ENCODE measurements around the gene KCNH5. TPM values are rescaled to one million over a fixed set of nuclear protein-coding genes. Genes with fewer than 3 reads are reported as not detected.

KCNH5 gene
- total RNA-seq, 2 experiments from 2014 or later: not detected

GRCh38 chr14:62956413-62956812 is 88.8 kb downstream of the KCNH5 start:
- ATAC-seq (no peak), DNase-seq (no peak)
- Mint-ChIP-seq H3K27ac (no peak overlapping the region), H3K4me3 (no peak overlapping the region), H3K9me3 (ENCODE audit: low read depth) (no peaks in the 10 kb centered on the region), H3K36me3 (no peaks in the 10 kb centered on the region), H3K4me1 (no peaks in the 10 kb centered on the region), H3K27me3 (no peaks in the 10 kb centered on the region)
- CTCF ChIA-PET: no interaction called here

GRCh38 chr14:62954165-62954564 is 91.1 kb downstream of the KCNH5 start:
- Mint-ChIP-seq H3K36me3 (no peaks in the 10 kb centered on the region), H3K27ac (no peak overlapping the region), H3K4me1 (no peaks in the 10 kb centered on the region), H3K4me3 (no peak overlapping the region), H3K27me3 (no peaks in the 10 kb centered on the region), H3K9me3 (ENCODE audit: low read depth) (peaks cover 1% of the 10 kb centered on the region)
- DNase-seq (no peak), ATAC-seq (no peak)
- CTCF ChIA-PET: no interaction called here

DNA sequence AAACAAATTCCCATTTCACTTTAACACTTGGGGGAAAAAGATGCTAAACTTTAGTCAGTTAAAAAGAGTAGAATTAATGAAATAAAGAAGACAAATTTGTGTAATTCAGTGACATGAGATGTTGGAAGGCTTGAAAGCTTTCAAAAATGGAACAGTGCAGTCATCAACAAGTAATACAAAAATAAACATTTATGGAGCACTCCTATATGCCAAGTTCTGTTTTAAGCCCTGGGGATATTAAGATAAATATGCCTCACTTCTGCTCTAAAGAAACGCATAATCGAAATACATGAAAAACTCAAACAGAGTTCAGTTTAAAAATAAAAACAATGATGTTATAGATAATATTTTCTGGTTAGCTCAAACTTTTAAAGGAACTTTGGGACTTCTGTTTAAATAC is 93.0 kb downstream of the KCNH5 start:
- Mint-ChIP-seq H3K4me3 (no peak overlapping the region), H3K27ac (no peak overlapping the region), H3K4me1 (no peaks in the 10 kb centered on the region), H3K36me3 (no peaks in the 10 kb centered on the region), H3K9me3 (ENCODE audit: low read depth) (peaks cover 1% of the 10 kb centered on the region), H3K27me3 (no peaks in the 10 kb centered on the region)
- no peak for DNase-seq
- no peak for ATAC-seq
- CTCF ChIA-PET: no interaction called here

DNA sequence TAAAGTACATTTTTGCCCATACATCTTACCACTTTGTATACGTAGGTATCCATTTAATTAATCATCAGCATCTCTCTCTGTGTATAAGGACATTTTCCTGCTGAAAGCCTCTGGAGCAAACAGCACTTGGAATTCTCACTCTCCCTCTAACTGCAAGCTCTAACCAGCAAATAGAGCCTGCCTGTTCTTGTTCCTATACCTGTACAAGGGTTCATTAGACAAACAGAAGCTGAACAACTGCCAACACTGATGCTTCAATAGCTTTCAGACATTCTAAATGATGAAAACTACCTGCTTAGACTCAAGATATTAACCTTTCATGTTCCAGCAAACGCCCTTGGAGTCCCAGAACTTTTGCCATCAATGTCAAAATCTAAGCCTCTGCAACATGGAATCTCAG is 98.0 kb downstream of the KCNH5 start:
- Mint-ChIP-seq H3K36me3 (no peaks in the 10 kb centered on the region), H3K27me3 (no peaks in the 10 kb centered on the region), H3K4me1 (no peaks in the 10 kb centered on the region), H3K4me3 (no peak overlapping the region), H3K27ac (no peak overlapping the region), H3K9me3 (ENCODE audit: low read depth) (peaks cover 1% of the 10 kb centered on the region)
- CTCF ChIA-PET: no interaction called here
- no peak for ATAC-seq
- no peak for DNase-seq

DNA sequence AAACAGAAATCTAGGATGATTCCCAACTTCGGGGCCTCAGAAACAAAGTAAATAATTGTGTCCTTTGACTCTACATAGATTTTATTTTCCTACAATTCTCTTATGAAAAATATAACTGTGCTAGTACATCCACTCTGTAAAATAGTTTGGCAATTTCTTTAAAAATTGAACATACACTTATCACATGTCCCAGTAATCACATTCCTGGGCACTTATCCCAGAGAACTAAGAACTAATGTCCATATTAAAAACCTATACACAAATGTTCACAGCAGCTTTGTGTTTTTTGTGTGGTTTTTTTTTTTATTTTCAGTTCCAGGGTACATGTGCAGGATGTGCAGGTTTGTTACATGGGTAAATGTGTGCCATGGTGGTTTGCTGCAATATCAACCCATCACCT is 99.0 kb downstream of the KCNH5 start:
- CTCF ChIA-PET: no interaction called here
- Mint-ChIP-seq H3K27ac (no peak overlapping the region), H3K36me3 (no peaks in the 10 kb centered on the region), H3K27me3 (no peaks in the 10 kb centered on the region), H3K4me1 (no peaks in the 10 kb centered on the region), H3K9me3 (ENCODE audit: low read depth) (peaks cover 1% of the 10 kb centered on the region), H3K4me3 (no peak overlapping the region)
- ATAC-seq (no peak), DNase-seq (no peak)

GRCh38 chr14:62943202-62943601 is 102.1 kb downstream of the KCNH5 start:
- no peak for ATAC-seq
- no peaks in the 10 kb centered on the region for H3K27me3 Mint-ChIP-seq
- no peak overlapping the region for H3K27ac Mint-ChIP-seq
- no peak overlapping the region for H3K4me3 Mint-ChIP-seq
- DNase-seq: no peak
- no peaks in the 10 kb centered on the region for H3K4me1 Mint-ChIP-seq
- no peaks in the 10 kb centered on the region for H3K36me3 Mint-ChIP-seq
- no peaks in the 10 kb centered on the region for H3K9me3 Mint-ChIP-seq (ENCODE audit: low read depth)
- CTCF ChIA-PET: no interaction called here

DNA sequence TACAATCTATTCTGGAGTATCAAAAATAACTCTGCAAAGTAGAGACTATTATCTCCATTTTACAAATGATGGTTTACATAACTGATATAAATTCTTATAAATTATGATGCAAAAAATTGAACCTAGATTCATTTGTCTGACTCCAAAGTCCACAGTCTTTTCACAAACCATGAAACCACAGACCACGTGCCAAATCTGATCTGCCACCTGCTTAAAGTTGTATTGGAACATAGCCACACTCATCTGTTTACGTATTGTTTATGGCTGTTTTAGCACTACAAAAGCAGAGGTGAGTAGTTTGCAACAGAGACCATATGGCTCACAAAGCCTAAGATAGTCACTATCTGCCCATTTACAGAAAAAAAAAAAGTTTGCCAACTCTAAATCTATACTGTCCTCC is 105.3 kb downstream of the KCNH5 start:
- Mint-ChIP-seq H3K27ac (no peak overlapping the region), H3K4me3 (no peak overlapping the region), H3K4me1 (no peaks in the 10 kb centered on the region), H3K9me3 (ENCODE audit: low read depth) (no peaks in the 10 kb centered on the region), H3K36me3 (no peaks in the 10 kb centered on the region), H3K27me3 (no peaks in the 10 kb centered on the region)
- DNase-seq: no peak
- no peak for ATAC-seq
- CTCF ChIA-PET: no interaction called here

GRCh38 chr14:62938778-62939177 is 106.5 kb downstream of the KCNH5 start:
- Mint-ChIP-seq H3K4me1 (no peaks in the 10 kb centered on the region), H3K4me3 (no peak overlapping the region), H3K27ac (no peak overlapping the region), H3K27me3 (no peaks in the 10 kb centered on the region), H3K9me3 (ENCODE audit: low read depth) (no peaks in the 10 kb centered on the region), H3K36me3 (no peaks in the 10 kb centered on the region)
- DNase-seq (no peak), ATAC-seq (no peak)
- CTCF ChIA-PET: no interaction called here

GRCh38 chr14:62934439-62934838 is 110.8 kb downstream of the KCNH5 start:
- no peaks in the 10 kb centered on the region for H3K9me3 Mint-ChIP-seq (ENCODE audit: low read depth)
- CTCF ChIA-PET: no interaction called here
- H3K36me3 Mint-ChIP-seq: no peaks in the 10 kb centered on the region
- H3K4me3 Mint-ChIP-seq: no peak overlapping the region
- H3K27ac Mint-ChIP-seq: no peak overlapping the region
- DNase-seq (no peak), ATAC-seq (no peak)
- H3K4me1 Mint-ChIP-seq: no peaks in the 10 kb centered on the region
- H3K27me3 Mint-ChIP-seq: no peaks in the 10 kb centered on the region

- H3K4me3 Mint-ChIP-seq: no peak overlapping the region
- H3K27ac Mint-ChIP-seq: no peak overlapping the region
- peaks cover 2% of the 10 kb centered on the region for H3K9me3 Mint-ChIP-seq (ENCODE audit: low read depth)
- no peaks in the 10 kb centered on the region for H3K4me1 Mint-ChIP-seq
- CTCF ChIA-PET: no interaction called here
- no peaks in the 10 kb centered on the region for H3K27me3 Mint-ChIP-seq
- ATAC-seq: no peak
- no peaks in the 10 kb centered on the region for H3K36me3 Mint-ChIP-seq
- DNase-seq: no peak
These were observed 123.8 kb downstream of the KCNH5 start for GRCh38 chr14:62921466-62921865.

DNA sequence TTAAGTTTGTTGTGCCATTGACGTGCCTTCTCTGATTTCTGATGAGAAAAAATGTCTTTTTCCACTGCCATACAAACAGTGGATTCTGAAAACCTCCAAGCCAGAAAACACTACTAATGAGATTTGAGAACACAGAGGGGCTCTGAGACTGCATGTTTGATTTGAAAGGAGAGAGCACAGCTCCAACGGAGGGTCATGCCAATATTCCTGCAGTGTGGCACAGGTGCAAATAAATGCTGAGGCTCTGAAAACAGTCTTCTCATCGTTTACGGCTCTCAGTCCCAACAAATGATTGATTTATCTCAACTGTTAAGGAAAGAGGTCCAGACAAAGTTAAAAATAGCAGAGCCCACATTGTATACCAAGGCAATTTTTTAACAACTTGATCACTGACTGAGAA is 128.7 kb downstream of the KCNH5 start:
- Mint-ChIP-seq H3K9me3 (ENCODE audit: low read depth) (no peaks in the 10 kb centered on the region), H3K4me3 (no peak overlapping the region), H3K27me3 (no peaks in the 10 kb centered on the region), H3K36me3 (no peaks in the 10 kb centered on the region), H3K27ac (no peak overlapping the region), H3K4me1 (no peaks in the 10 kb centered on the region)
- CTCF ChIA-PET: interaction anchor here (1.1 kb wide), 1 partner anchor 8 kb away, joined by 3 read pairs; no protein-coding TSS in a partner anchor
- ATAC-seq (no peak), DNase-seq (no peak)

DNA sequence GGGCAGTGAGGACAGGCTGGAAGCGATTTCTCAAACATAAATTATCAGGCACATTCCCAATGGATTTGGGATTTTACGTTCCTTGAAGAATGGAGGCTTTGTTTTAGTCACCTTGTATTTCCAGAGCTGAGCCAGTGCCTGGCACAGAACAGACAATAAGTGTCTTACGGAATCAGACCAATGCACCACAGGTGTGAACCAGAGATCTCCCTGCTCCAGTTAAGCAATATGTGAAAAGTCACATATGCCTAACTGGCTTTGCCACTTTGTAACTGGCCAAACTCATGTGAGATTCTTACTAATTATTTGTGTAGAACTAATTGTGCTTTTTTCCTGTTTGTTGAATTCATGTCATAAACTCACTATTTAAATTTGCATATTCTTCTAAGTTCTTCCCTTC is 130.4 kb downstream of the KCNH5 start:
- H3K27me3 Mint-ChIP-seq: no peaks in the 10 kb centered on the region
- no peaks in the 10 kb centered on the region for H3K36me3 Mint-ChIP-seq
- H3K4me1 Mint-ChIP-seq: no peaks in the 10 kb centered on the region
- H3K27ac Mint-ChIP-seq: no peak overlapping the region
- DNase-seq (no peak), ATAC-seq (no peak)
- H3K4me3 Mint-ChIP-seq: no peak overlapping the region
- CTCF ChIA-PET: no interaction called here
- H3K9me3 Mint-ChIP-seq (ENCODE audit: low read depth): no peaks in the 10 kb centered on the region

DNA sequence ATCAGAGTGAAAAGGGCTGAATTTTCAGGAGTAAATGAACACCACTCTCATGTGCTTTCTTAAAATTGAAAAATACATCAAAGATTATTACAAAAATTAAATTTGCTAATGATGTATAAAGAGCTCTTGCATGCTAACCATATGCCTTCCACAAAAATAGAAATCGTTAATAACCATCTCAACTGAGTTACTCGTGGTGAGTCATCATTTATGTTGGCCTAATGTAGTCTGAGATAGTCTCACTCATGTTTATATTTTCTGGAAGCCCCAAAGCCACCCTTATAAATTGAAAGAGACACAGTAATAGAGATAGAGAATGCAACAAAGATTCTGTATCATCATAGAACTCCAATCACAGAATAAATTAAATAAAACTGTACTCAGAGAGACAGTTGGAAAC is 131.2 kb downstream of the KCNH5 start:
- no peaks in the 10 kb centered on the region for H3K4me1 Mint-ChIP-seq
- no peak for ATAC-seq
- H3K27ac Mint-ChIP-seq: no peak overlapping the region
- H3K9me3 Mint-ChIP-seq (ENCODE audit: low read depth): no peaks in the 10 kb centered on the region
- CTCF ChIA-PET: no interaction called here
- H3K27me3 Mint-ChIP-seq: no peaks in the 10 kb centered on the region
- no peaks in the 10 kb centered on the region for H3K36me3 Mint-ChIP-seq
- DNase-seq: no peak
- H3K4me3 Mint-ChIP-seq: no peak overlapping the region

DNA sequence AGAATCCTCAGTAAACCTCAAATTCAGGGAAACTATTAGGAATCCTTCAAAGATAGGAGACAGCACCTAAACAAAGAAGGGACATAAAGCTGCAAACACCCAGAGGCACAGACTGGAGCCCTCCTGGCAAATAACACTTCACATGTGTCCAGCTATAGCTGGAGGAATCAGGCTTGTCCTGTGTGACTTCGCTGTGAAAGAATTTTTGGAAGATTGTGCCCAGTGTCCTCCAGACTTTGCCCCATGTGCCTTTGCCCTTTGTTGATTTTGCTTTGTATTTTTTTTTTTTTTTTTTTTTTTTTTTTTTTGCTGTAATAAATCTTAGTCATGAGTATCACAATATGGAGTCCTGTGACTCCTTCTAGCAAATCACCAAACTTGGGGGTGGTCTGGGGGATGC is 136.8 kb downstream of the KCNH5 start:
- Mint-ChIP-seq H3K9me3 (ENCODE audit: low read depth) (no peaks in the 10 kb centered on the region), H3K4me1 (no peaks in the 10 kb centered on the region), H3K27me3 (no peaks in the 10 kb centered on the region), H3K27ac (no peak overlapping the region), H3K36me3 (no peaks in the 10 kb centered on the region), H3K4me3 (no peak overlapping the region)
- no peak for ATAC-seq
- no peak for DNase-seq
- CTCF ChIA-PET: interaction anchor here (1.0 kb wide), 1 partner anchor 9 kb away, joined by 3 read pairs; no protein-coding TSS in a partner anchor

DNA sequence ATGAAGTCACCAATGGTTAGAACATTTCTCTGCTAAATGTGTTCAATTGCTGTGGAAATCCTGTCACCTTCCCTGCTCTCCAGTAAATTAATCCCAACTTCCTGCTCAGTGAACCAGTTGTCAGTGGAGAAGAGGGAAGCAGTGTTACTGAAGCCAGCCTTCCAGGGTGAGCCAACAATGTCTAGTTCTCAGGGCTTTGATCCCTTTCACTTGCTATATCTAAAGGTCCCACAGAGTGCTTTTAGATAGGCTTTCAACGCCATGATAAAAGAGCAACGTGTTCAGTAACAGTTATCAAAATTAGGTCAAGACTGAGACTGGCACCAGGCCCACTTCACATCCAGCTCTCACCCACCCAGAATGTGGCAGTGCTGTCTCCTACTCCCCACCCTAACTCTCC is 139.7 kb downstream of the KCNH5 start:
- Mint-ChIP-seq H3K9me3 (ENCODE audit: low read depth) (peaks cover 2% of the 10 kb centered on the region), H3K27me3 (no peaks in the 10 kb centered on the region), H3K27ac (no peak overlapping the region), H3K4me1 (no peaks in the 10 kb centered on the region), H3K36me3 (no peaks in the 10 kb centered on the region), H3K4me3 (no peak overlapping the region)
- ATAC-seq: no peak
- no peak for DNase-seq
- CTCF ChIA-PET: no interaction called here
